H1 (cell line): ENCODE data around the gene IL12B. TPM values are rescaled to one million over a fixed set of nuclear protein-coding genes. Genes with fewer than 3 reads are reported as not detected.

Experiments
- CTCF ChIA-PET: fragments of 300-600 bp; sonication (Branson Sonifier 250); formaldehyde crosslinking; loops from one replicate; lab custom pipeline; 2021; ENCODE audit not compliant: partially characterized antibody; lab: Charles Lee
- POLR2A ChIA-PET: fragments of 300-600 bp; sonication (Branson Sonifier 250); formaldehyde crosslinking; loops from one replicate; lab custom pipeline; 2021; ENCODE audit warnings: inconsistent platforms; ENCODE audit not compliant: partially characterized antibody; lab: Charles Lee
- DNase-seq, 2 experiments: peaks; one replicate each; pipeline versions ENCODE4 v3.0.0 to v3.0.0-alpha.2; 2010 to 2022; ENCODE audit warnings: low spot score in 2 of 2, low read depth in 1 of 2, mixed read lengths in 1 of 2
- FAIRE-seq: peaks from 2 replicates; lab custom pipeline; 2011; peaks lifted over from hg19 to GRCh38; lab: Jason Lieb, UNC
- H2AFZ ChIP-seq: 2 replicates; pipeline ENCODE4 v1.8.1; 2012; ENCODE audit warnings: low read length, inconsistent platforms
- H2AK5ac ChIP-seq: 2 replicates; pipeline ENCODE4 v1.6.1; 2013; ENCODE audit warnings: low read depth, low read length
- H2BK120ac ChIP-seq: replicated peaks from 2 replicates; pipeline ENCODE3; 2013; ENCODE audit warnings: low read depth, low read length, inconsistent platforms
- H2BK12ac ChIP-seq: 2 replicates; pipeline ENCODE4 v1.6.1; 2013; ENCODE audit warnings: low read depth, low read length
- H2BK15ac ChIP-seq: 2 replicates; pipeline ENCODE4 v1.6.1; 2013; ENCODE audit warnings: low read length
- H2BK20ac ChIP-seq: 2 replicates; pipeline ENCODE4 v1.6.1; 2013; ENCODE audit warnings: low read length
- H2BK5ac ChIP-seq: 2 replicates; pipeline ENCODE4 v1.6.1; 2013; ENCODE audit warnings: low read depth, low read length
- H3K14ac ChIP-seq: 2 replicates; pipeline ENCODE4 v1.6.1; 2013; ENCODE audit warnings: inconsistent platforms; ENCODE audit not compliant: insufficient read length
- H3K18ac ChIP-seq: 2 replicates; pipeline ENCODE4 v1.6.1; 2013; ENCODE audit warnings: low read length; ENCODE audit errors: extremely low read depth
- H3K23ac ChIP-seq: 2 replicates; pipeline ENCODE4 v1.6.1; 2013; ENCODE audit warnings: inconsistent platforms; ENCODE audit not compliant: insufficient read length
- H3K23me2 ChIP-seq: 2 replicates; pipeline ENCODE4 v1.6.1; 2013; ENCODE audit warnings: low read depth, low read length
- H3K27ac ChIP-seq: 2 replicates; pipeline ENCODE4 v1.6.1; 2011; ENCODE audit warnings: low read depth, low read length, inconsistent platforms
- H3K27me3 ChIP-seq, 4 experiments: replicated peaks in 1 of 4; 1 replicate in 1 of 4; 2 replicates in 3 of 4; pipeline versions ENCODE4 v1.6.1 to v1.8.1; 2011 to 2013; ENCODE audit warnings: low read length in 3 of 4, mild to moderate bottlenecking in 3 of 4, inconsistent platforms in 2 of 4, mixed read lengths in 2 of 4, moderate library complexity in 1 of 4; ENCODE audit not compliant: control insufficient read depth in 3 of 4, insufficient read depth in 3 of 4; ENCODE audit errors: extremely low read depth in 1 of 4
- H3K36me3 ChIP-seq, 4 experiments: 2 replicates each; pipeline versions ENCODE4 v1.6.1 to v1.8.1; 2011 to 2013; ENCODE audit warnings: mild to moderate bottlenecking in 4 of 4, low read length in 3 of 4, moderate library complexity in 2 of 4, control low read depth in 1 of 4, inconsistent platforms in 1 of 4; ENCODE audit not compliant: insufficient read depth in 4 of 4, control insufficient read depth in 2 of 4
- H3K4ac ChIP-seq: replicated peaks from 2 replicates; pipeline ENCODE3; 2013; ENCODE audit warnings: low read length, low read depth, mixed read lengths, inconsistent platforms; ENCODE audit not compliant: insufficient read length
- H3K4me1 ChIP-seq, 4 experiments: replicated peaks in 1 of 4; 1 replicate in 1 of 4; 2 replicates in 3 of 4; pipeline versions ENCODE4 v1.6.1 to v1.8.1; 2011 to 2013; ENCODE audit warnings: low read length in 3 of 4, inconsistent platforms in 2 of 4, mixed read lengths in 1 of 4; ENCODE audit not compliant: insufficient read depth in 4 of 4, control insufficient read depth in 3 of 4
- H3K4me2 ChIP-seq, 2 experiments: 2 replicates each; pipeline versions ENCODE4 v1.6.1 to v1.8.1; 2011 to 2013; ENCODE audit warnings: low read depth in 2 of 2, low read length in 2 of 2, control low read depth in 1 of 2, inconsistent platforms in 1 of 2, mild to moderate bottlenecking in 1 of 2; ENCODE audit not compliant: insufficient read depth in 1 of 2
- H3K4me3 ChIP-seq, 4 experiments: fragments of 200-600, 300-600 bp in 1 of 4; sonication (generic), shearing (Covaris generic), sonication (Bioruptor Twin) in 1 of 4; 2 replicates each; pipeline versions ENCODE4 v1.5.1 to v1.8.1; 2011 to 2016; ENCODE audit warnings: low read length in 4 of 4, low read depth in 3 of 4, control low read depth in 2 of 4, inconsistent platforms in 2 of 4, mild to moderate bottlenecking in 2 of 4, mixed read lengths in 1 of 4, moderate library complexity in 1 of 4; ENCODE audit not compliant: insufficient read depth in 2 of 4; ENCODE audit errors: extremely low read depth in 1 of 4
- H3K56ac ChIP-seq: replicated peaks from 2 replicates; pipeline ENCODE3; 2013; ENCODE audit warnings: low read depth, mild to moderate bottlenecking, mixed read lengths, low read length, inconsistent platforms; ENCODE audit not compliant: insufficient read length
- H3K79me1 ChIP-seq: 2 replicates; pipeline ENCODE4 v1.6.1; 2013; ENCODE audit warnings: low read depth, low read length, control low read depth
- H3K79me2 ChIP-seq, 2 experiments: 2 replicates each; pipeline versions ENCODE4 v1.6.1 to v1.8.1; 2012 to 2013; ENCODE audit warnings: low read length in 2 of 2, mild to moderate bottlenecking in 2 of 2, inconsistent platforms in 1 of 2; ENCODE audit not compliant: insufficient read depth in 2 of 2, control insufficient read depth in 1 of 2
- H3K9ac ChIP-seq, 4 experiments: replicated peaks in 1 of 4; 1 replicate in 1 of 4; 2 replicates in 3 of 4; pipeline versions ENCODE4 v1.6.1 to v1.8.1; 2011 to 2013; ENCODE audit warnings: low read depth in 3 of 4, low read length in 3 of 4, control low read depth in 2 of 4, mild to moderate bottlenecking in 2 of 4, moderate library complexity in 2 of 4, inconsistent platforms in 1 of 4; ENCODE audit errors: extremely low read depth in 1 of 4
- H3K9me3 ChIP-seq, 2 experiments: 2 replicates each; pipeline versions ENCODE4 v1.6.1 to v1.8.1; 2012 to 2013; ENCODE audit warnings: mild to moderate bottlenecking in 2 of 2, moderate library complexity in 2 of 2, control low read depth in 1 of 2, inconsistent platforms in 1 of 2, low read depth in 1 of 2, low read length in 1 of 2, mixed read lengths in 1 of 2; ENCODE audit not compliant: insufficient read depth in 2 of 2
- H4K20me1 ChIP-seq, 2 experiments: replicated peaks in 1 of 2; 2 replicates each; pipeline versions ENCODE3 to v1.8.1; 2011 to 2013; ENCODE audit warnings: inconsistent platforms in 2 of 2, low read length in 2 of 2, mild to moderate bottlenecking in 1 of 2; ENCODE audit not compliant: insufficient read depth in 2 of 2, control insufficient read depth in 1 of 2
- H4K5ac ChIP-seq: 2 replicates; pipeline ENCODE4 v1.6.1; 2013; ENCODE audit warnings: low read length, low read depth, mixed read lengths, inconsistent platforms; ENCODE audit not compliant: insufficient read length
- H4K8ac ChIP-seq: 2 replicates; pipeline ENCODE4 v1.8.0; 2013; ENCODE audit warnings: mild to moderate bottlenecking, moderate library complexity, low read length, inconsistent platforms; ENCODE audit not compliant: insufficient read depth; ENCODE audit errors: extremely low read depth
- H4K91ac ChIP-seq: replicated peaks from 2 replicates; pipeline ENCODE3; 2013; ENCODE audit warnings: low read length, mixed read lengths, inconsistent platforms; ENCODE audit not compliant: insufficient read length
- ASH2L ChIP-seq: fragments of 200-600, 300-600 bp; sonication (generic); IDR thresholded peaks from one replicate; pipeline ENCODE4 v1.7.1; 2017; ENCODE audit warnings: low read length
- CBX8 ChIP-seq: fragments of 300-800, 300-1000 bp; sonication (generic); IDR thresholded peaks from 2 replicates; pipeline ENCODE4 v1.7.1; 2016; ENCODE audit warnings: low read depth, low read length, borderline replicate concordance
- CHD1 ChIP-seq: IDR thresholded peaks from 2 replicates; pipeline ENCODE4 v1.6.1; 2012; ENCODE audit warnings: low read depth, low read length, improper control_type of control experiment
- CTBP2 ChIP-seq: IDR thresholded peaks from 2 replicates; pipeline ENCODE4 v1.7.0; 2011; ENCODE audit warnings: borderline replicate concordance, mild to moderate bottlenecking, moderate library complexity, mixed read lengths, low read length; ENCODE audit not compliant: insufficient read depth, insufficient read length
- CTCF ChIP-seq, 3 experiments: IDR thresholded peaks; 1 replicate in 2 of 3; 2 replicates in 1 of 3; pipeline versions ENCODE4 v1.5.1 to v1.6.1; 2011; ENCODE audit warnings: low read length in 3 of 3, mild to moderate bottlenecking in 3 of 3, inconsistent platforms in 2 of 3, low read depth in 1 of 3, moderate library complexity in 1 of 3; ENCODE audit not compliant: insufficient read depth in 1 of 3; ENCODE audit errors: control extremely low read depth in 1 of 3
- FOSL1 ChIP-seq: IDR thresholded peaks from 2 replicates; pipeline ENCODE4 v1.6.1; 2011; ENCODE audit warnings: mild to moderate bottlenecking, low read depth, low read length, moderate library complexity; ENCODE audit not compliant: insufficient read depth
- JUN ChIP-seq: IDR thresholded peaks from 2 replicates; pipeline ENCODE4 v1.6.1; 2011; ENCODE audit warnings: low read depth, mild to moderate bottlenecking, improper control_type of control experiment, low read length
- PHF8 ChIP-seq: fragments of 200-600 bp; sonication (generic); conservative IDR thresholded peaks from 2 replicates; pipeline ENCODE4 v1.7.1; 2012; ENCODE audit warnings: low read depth, mild to moderate bottlenecking, inconsistent platforms, low read length, moderate library complexity
- POU5F1 ChIP-seq: IDR thresholded peaks from 2 replicates; pipeline ENCODE4 v1.6.1; 2011; ENCODE audit warnings: low read depth, mild to moderate bottlenecking, low read length, moderate library complexity
- TAF7 ChIP-seq: optimal IDR thresholded peaks from 2 replicates; pipeline ENCODE3; 2011; ENCODE audit warnings: low read depth, mild to moderate bottlenecking, inconsistent platforms, low read length, moderate library complexity, borderline replicate concordance
- TCF12 ChIP-seq: IDR thresholded peaks from 2 replicates; pipeline ENCODE4 v1.6.1; 2011; ENCODE audit warnings: low read depth, mild to moderate bottlenecking, low read length
- WGBS, 2 experiments: shearing (Covaris generic) in 1 of 2; methylation state at CpG; one replicate each; pipeline versions ENCODE4 v1.1.6 to v1.1.7; 2013 to 2015; ENCODE audit warnings: low lambda C conversion rate in 2 of 2, mixed read lengths in 2 of 2, inconsistent platforms in 1 of 2, low coverage in 1 of 2, missing lambda C conversion rate in 1 of 2; ENCODE audit not compliant: insufficient replicate concordance in 2 of 2, insufficient coverage in 1 of 2, insufficient read length in 1 of 2; ENCODE audit errors: extremely low coverage in 1 of 2, missing lambda C conversion rate in 1 of 2; 5-methylcytosine and 5-hydroxymethylcytosine counted together
- polyA plus RNA-seq, 7 experiments: library from polyadenylated mRNA; depleted of rRNA in 3 of 7; stranded (reverse) in 5 of 7; unstranded in 2 of 7; fragments of >200 nt in 5 of 7; fragments of 200-250 nt in 2 of 7; gene quantifications; 1 replicate in 5 of 7; 2 replicates in 1 of 7; 4 replicates in 1 of 7; pipeline versions ENCODE4 v1.2.1 to v1.2.3, GENCODE V29; 2011 to 2013; ENCODE audit warnings: missing spikeins in 2 of 7, mixed read lengths in 2 of 7
- total RNA-seq: library from RNA; stranded (reverse); fragmentation: NEBNext Ultra II Directional; extraction: Animal tissue kit (Norgen Biotek cat#: 25700); gene quantifications from 2 replicates; pipeline ENCODE4 v1.2.1, GENCODE V29; 2021

IL12B gene
- total and polyA plus RNA-seq, 2 of the 8 experiments (the other 6 are each of a cell fraction or from before 2014, with no cell fraction given): not detected

GRCh38 chr5:159336586-159336985 lies 6.3 kb upstream of the IL12B start:
- no peak overlapping the region for H2BK15ac ChIP-seq
- CTCF ChIA-PET: interaction anchor here (1.2 kb wide), 2 partner anchors 16 to 47 kb away, joined by 3 read pairs; no protein-coding TSS in a partner anchor
- H3K23ac ChIP-seq: no peak overlapping the region
- H2BK12ac ChIP-seq: no peak overlapping the region
- no peak overlapping the region for H4K8ac ChIP-seq
- H2AFZ ChIP-seq: no peak overlapping the region
- no peak overlapping the region for H2AK5ac ChIP-seq
- H2BK20ac ChIP-seq: no peak overlapping the region
- WGBS, 2 experiments: 92% methylated on average over 5 of the region's 5 CpGs; no CpG with 5 or more reads in 1 of the 2 experiments
- no peak overlapping the region for H3K4ac ChIP-seq
- H3K79me2 ChIP-seq: no peaks in the 10 kb centered on the region
- no peaks in the 10 kb centered on the region for H3K79me1 ChIP-seq
- H3K27ac ChIP-seq: no peak overlapping the region
- H4K91ac ChIP-seq: no peak overlapping the region
- H4K5ac ChIP-seq: no peak overlapping the region
- H3K36me3 ChIP-seq: no peaks in the 10 kb centered on the region
- no peaks in the 10 kb centered on the region for H3K23me2 ChIP-seq
- DNase-seq: no peak
- H3K18ac ChIP-seq: no peak overlapping the region
- peaks cover 0 to 2% (median under 1%) of the 10 kb centered on the region in 4 experiments; a peak in 1 of 7 replicates for H3K4me1 ChIP-seq
- H3K9ac ChIP-seq: no peak overlapping the region
- no peak overlapping the region for H3K4me3 ChIP-seq
- no peaks in the 10 kb centered on the region for H3K9me3 ChIP-seq
- no peak overlapping the region for H2BK5ac ChIP-seq
- no peaks in the 10 kb centered on the region for H4K20me1 ChIP-seq
- no peak for FAIRE-seq
- H3K14ac ChIP-seq: no peak overlapping the region
- POLR2A ChIA-PET: no interaction called here
- no peak overlapping the region for H3K56ac ChIP-seq
- no peak overlapping the region for H2BK120ac ChIP-seq
- peaks cover 0 to 1% (median 0%) of the 10 kb centered on the region in 4 experiments; a peak in 1 of 7 replicates for H3K27me3 ChIP-seq
- H3K4me2 ChIP-seq: no peak overlapping the region
- no peak for TF ChIP-seq CTCF (IDR thresholded peaks at IDR 0.05; ENCODE audit: control extremely low read depth in 1 of 3, insufficient read depth in 1 of 3, low read depth in 1 of 3, low read length in 3 of 3)
- TF ChIP-seq JUN: no peak
- TF ChIP-seq CHD1: no peak
- no peak for TF ChIP-seq TCF12
- TF ChIP-seq CTBP2: no peak
- TF ChIP-seq ASH2L: no peak
- no peak for TF ChIP-seq POU5F1
- no peak for TF ChIP-seq TAF7
- no peak for TF ChIP-seq CBX8
- no peak for TF ChIP-seq FOSL1
- no peak for TF ChIP-seq PHF8
